ENCODE data around the gene EXOC3. TPM values are rescaled to one million over a fixed set of nuclear protein-coding genes. Genes with fewer than 3 reads are reported as not detected.

EXOC3 gene
- total RNA-seq, 1 donor from 2014 or later = 49.1 TPM

- ATAC-seq = no peak
- DNase-seq = no peak
- intact Hi-C loops (cut with micrococcal nuclease) = no loop called here
Observed at GRCh38 chr5:491119-491855, 48.3 kb downstream of the EXOC3 start.

- intact Hi-C loops (cut with micrococcal nuclease) = no loop called here
- ATAC-seq (no peak), DNase-seq (no peak)
Observed at GRCh38 chr5:491856-492155, 48.8 kb downstream of the EXOC3 start.

GRCh38 chr5:492314-492893 lies 49.4 kb downstream of the EXOC3 start:
- intact Hi-C loops (cut with micrococcal nuclease) = no loop called here
- ATAC-seq (no peak), DNase-seq (no peak)

GRCh38 chr5:493119-493701 lies 50.2 kb downstream of the EXOC3 start:
- intact Hi-C loops (cut with micrococcal nuclease) = no loop called here

GRCh38 chr5:493758-494157 lies 50.8 kb downstream of the EXOC3 start:
- DNase-seq (no peak), ATAC-seq (no peak)
- intact Hi-C loops (cut with micrococcal nuclease) = no loop called here

More at GRCh38 chr5:493119-493701, 50.2 kb downstream of the EXOC3 start:
- ATAC-seq (no peak), DNase-seq (no peak)

- DNase-seq = no peak
- intact Hi-C loops (cut with micrococcal nuclease) = no loop called here
- ATAC-seq = no peak
Observed at GRCh38 chr5:494667-495255, 51.8 kb downstream of the EXOC3 start.

GRCh38 chr5:496028-496427 lies 53.1 kb downstream of the EXOC3 start:
- intact Hi-C loops (cut with micrococcal nuclease) = no loop called here
- DNase-seq (no peak), ATAC-seq (no peak)

GRCh38 chr5:497090-497700 lies 54.2 kb downstream of the EXOC3 start:
- intact Hi-C loops (cut with micrococcal nuclease) = no loop called here
- DNase-seq = no peak
- no peak for ATAC-seq

GRCh38 chr5:497871-498509 lies 55.0 kb downstream of the EXOC3 start:
- intact Hi-C loops (cut with micrococcal nuclease) = no loop called here
- ATAC-seq = no peak

GRCh38 chr5:499233-500209 lies 56.5 kb downstream of the EXOC3 start:
- intact Hi-C loops (cut with micrococcal nuclease) = no loop called here
- ATAC-seq = no peak
- DNase-seq = no peak

More at GRCh38 chr5:497871-498509, 55.0 kb downstream of the EXOC3 start:
- no peak for DNase-seq

- no peak for ATAC-seq
- intact Hi-C loops (cut with micrococcal nuclease) = no loop called here
- DNase-seq = no peak
Observed at GRCh38 chr5:500491-500890, 57.5 kb downstream of the EXOC3 start.

GRCh38 chr5:501105-501830 lies 58.3 kb downstream of the EXOC3 start:
- ATAC-seq = no peak
- no peak for DNase-seq
- intact Hi-C loops (cut with micrococcal nuclease) = no loop called here

- DNase-seq = no peak
- no peak for ATAC-seq
- intact Hi-C loops (cut with micrococcal nuclease) = no loop called here
Observed at GRCh38 chr5:501831-502184, 58.8 kb downstream of the EXOC3 start.

- intact Hi-C loops (cut with micrococcal nuclease) = no loop called here
- ATAC-seq (no peak), DNase-seq (no peak)
Observed at GRCh38 chr5:502325-503079, 59.5 kb downstream of the EXOC3 start.

- ATAC-seq (no peak), DNase-seq (no peak)
- intact Hi-C loops (cut with micrococcal nuclease) = no loop called here
Observed at GRCh38 chr5:504326-505154, 61.6 kb downstream of the EXOC3 start.

- intact Hi-C loops (cut with micrococcal nuclease) = no loop called here
- DNase-seq = no peak
- ATAC-seq = no peak
Observed at GRCh38 chr5:505951-506525, 63.1 kb downstream of the EXOC3 start.

Measured in left ventricle myocardium superior (tissue), 1 donor.